Gastrocnemius medialis (tissue), 4 donors: Measurements from ENCODE around the gene SKAP2.

Source experiments
- CTCF ChIP-seq, 5 experiments: fragments of 450-650 bp in 3 of 5; fragments of 200-600 bp in 2 of 5; sonication (generic) in 2 of 5; IDR thresholded peaks in 4 of 5; conservative IDR thresholded peaks in 1 of 5; 1 replicate in 4 of 5; 2 replicates in 1 of 5; pipeline ENCODE4 v1.5.1; 2016 to 2019; ENCODE audit warnings: antibody characterized with exemption in 5 of 5, mild to moderate bottlenecking in 3 of 5, moderate library complexity in 3 of 5
- POLR2A ChIP-seq, 2 donors: fragments of 450-650 bp; IDR thresholded peaks; one replicate each; pipeline ENCODE4 v1.6.1; 2017; ENCODE audit warnings: antibody characterized with exemption in 2 of 2, mild to moderate bottlenecking in 2 of 2, moderate library complexity in 2 of 2

- TF ChIP-seq POLR2A (IDR thresholded peaks at IDR 0.05) = no peak
- no peak for TF ChIP-seq CTCF (IDR thresholded peaks at IDR 0.05 in 4 of 5, conservative IDR thresholded peaks at IDR 0.05 in 1 of 5)
Observed at GRCh38 chr7:26777385-26777784, 87.0 kb downstream of the SKAP2 start.
